GM21825 (cell line): Measurements from ENCODE around the gene C6orf132.
"Not testable (repeated sequence)": the region's sequence is repeated elsewhere in the genome, so short reads cannot be mapped to it uniquely, and the experiment has no call there.

Experiments
- ATAC-seq: cut with Tn5 transposase; IDR thresholded peaks from one replicate; pipeline ENCODE4 v1.9.1; 2021; ENCODE audit warnings: mild to moderate bottlenecking, moderate library complexity; ENCODE audit not compliant: unreplicated experiment

The C6orf132 gene

GRCh38 chr6:42142118-42142835 is at the start of gene C6orf132:
Gene C6orf132 (minus strand): TSS chr6:42142620. CDS start chr6:42142444, 176 bp downstream.
- no peak for ATAC-seq

- ATAC-seq = no peak
These were observed 48.2 kb upstream of the C6orf132 start for GRCh38 chr6:42190554-42191183.

- no peak for ATAC-seq
These were observed 46.0 kb upstream of the C6orf132 start for GRCh38 chr6:42188406-42188805.

GRCh38 chr6:42185597-42185996 is 43.2 kb upstream of the C6orf132 start:
- ATAC-seq = no peak

GRCh38 chr6:42184475-42184874 is 42.1 kb upstream of the C6orf132 start:
- no peak for ATAC-seq

- ATAC-seq = no peak
These were observed 39.7 kb upstream of the C6orf132 start for GRCh38 chr6:42182101-42182500.

GRCh38 chr6:42179945-42180313 is 37.5 kb upstream of the C6orf132 start:
- ATAC-seq = no peak

GRCh38 chr6:42179261-42179944 is 37.0 kb upstream of the C6orf132 start:
- ATAC-seq = no peak

- no peak for ATAC-seq
These were observed 35.3 kb upstream of the C6orf132 start for GRCh38 chr6:42177514-42178364.

GRCh38 chr6:42176981-42177380 is 34.6 kb upstream of the C6orf132 start:
- ATAC-seq = no peak

- ATAC-seq = no peak
These were observed 33.4 kb upstream of the C6orf132 start for GRCh38 chr6:42175860-42176259.

- no peak for ATAC-seq
These were observed 30.7 kb upstream of the C6orf132 start, which contains the start of gene GUCA1A for GRCh38 chr6:42173101-42173500. Gene GUCA1A (plus strand): TSS chr6:42173364. CDS start chr6:42173614, 250 bp downstream.

GRCh38 chr6:42171813-42172581 is 29.6 kb upstream of the C6orf132 start:
- ATAC-seq = no peak

- not testable (repeated sequence) for ATAC-seq
These were observed 27.4 kb upstream of the C6orf132 start for GRCh38 chr6:42169780-42170179.

- no peak for ATAC-seq
These were observed 26.2 kb upstream of the C6orf132 start for GRCh38 chr6:42168650-42169049.

- ATAC-seq = no peak
These were observed 24.2 kb upstream of the C6orf132 start for GRCh38 chr6:42166444-42167141.

GRCh38 chr6:42165016-42165415 is 22.6 kb upstream of the C6orf132 start:
- ATAC-seq = no peak

- ATAC-seq = no peak
These were observed 21.6 kb upstream of the C6orf132 start for GRCh38 chr6:42163981-42164380.

GRCh38 chr6:42162812-42163211 is 20.4 kb upstream of the C6orf132 start:
- no peak for ATAC-seq

GRCh38 chr6:42162384-42162783 is 20.0 kb upstream of the C6orf132 start:
- no peak for ATAC-seq
